Gastroesophageal sphincter (tissue), 3 donors: Measurements from ENCODE around the gene SAA2.

ENCODE experiments used
- CTCF ChIP-seq, 4 experiments: fragments of 200-600 bp in 2 of 4; fragments of 450-650 bp in 2 of 4; sonication (generic) in 1 of 4; IDR thresholded peaks; one replicate each; pipeline ENCODE4 v1.5.1; 2017 to 2019; ENCODE audit warnings: antibody characterized with exemption in 4 of 4, mild to moderate bottlenecking in 2 of 4, moderate library complexity in 2 of 4
- POLR2A ChIP-seq, 2 donors: fragments of 450-650 bp; IDR thresholded peaks; one replicate each; pipeline ENCODE4 v1.6.1; 2017; ENCODE audit warnings: antibody characterized with exemption in 2 of 2, mild to moderate bottlenecking in 2 of 2, moderate library complexity in 1 of 2
- POLR2AphosphoS5 ChIP-seq: sonication (generic); formaldehyde crosslinking; IDR thresholded peaks from one replicate; pipeline ENCODE4 v1.6.1; 2017; ENCODE audit warnings: antibody characterized with exemption

GRCh38 chr11:18271206-18271605, 22.7 kb upstream of the SAA2 start:
- no peak for TF ChIP-seq CTCF (IDR thresholded peaks at IDR 0.05)
- no peak for TF ChIP-seq POLR2AphosphoS5
- TF ChIP-seq POLR2A (IDR thresholded peaks at IDR 0.05) = no peak
